ENCODE results near the gene FUT3. TPM values are rescaled to one million over a fixed set of nuclear protein-coding genes. Genes with fewer than 3 reads are reported as not detected.
"Not testable (repeated sequence)": the region's sequence is repeated elsewhere in the genome, so short reads cannot be mapped to it uniquely, and the experiment has no call there.

FUT3 gene
- total RNA-seq, 1 experiment from 2014 or later: 15.6 TPM

DNA sequence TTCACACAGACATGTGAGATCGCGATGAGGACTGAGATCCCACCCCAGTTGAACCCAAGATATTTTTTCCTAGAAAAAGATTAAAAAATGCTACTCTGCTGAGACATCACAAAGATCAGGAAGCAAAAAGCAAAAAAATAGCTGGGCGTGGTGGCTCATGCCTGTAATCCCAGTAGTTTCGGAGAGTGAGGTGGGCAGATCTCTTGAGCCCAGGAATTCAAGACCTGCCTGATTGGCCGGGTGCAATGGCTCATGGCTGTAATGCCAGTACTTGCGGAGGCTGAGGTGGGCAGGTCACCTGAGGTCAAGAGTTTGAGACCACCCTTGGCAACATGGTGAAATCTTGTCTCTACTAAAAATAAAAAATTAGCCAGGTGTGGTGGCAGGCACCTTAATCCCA, 1.1 kb downstream of the FUT3 start:
- Mint-ChIP-seq H3K27me3 (ENCODE audit: unreplicated experiment) (peaks cover 12% of the 10 kb centered on the region), H3K4me3 (ENCODE audit: low read depth, unreplicated experiment) (no peak overlapping the region), H3K9me3 (ENCODE audit: low read depth, unreplicated experiment) (no peaks in the 10 kb centered on the region), H3K36me3 (ENCODE audit: insufficient read depth, unreplicated experiment) (peaks cover 11% of the 10 kb centered on the region), H3K27ac (ENCODE audit: unreplicated experiment) (no peak overlapping the region), H3K4me1 (ENCODE audit: low read depth, unreplicated experiment) (peaks cover 18% of the 10 kb centered on the region)
- no peak for DNase-seq
- CTCF ChIA-PET: interaction anchor here (0.6 to 1.2 kb wide), 2 partner anchors 47 to 113 kb away, joined by 4 read pairs; no protein-coding TSS in a partner anchor
- TF ChIP-seq, protein P1, sequence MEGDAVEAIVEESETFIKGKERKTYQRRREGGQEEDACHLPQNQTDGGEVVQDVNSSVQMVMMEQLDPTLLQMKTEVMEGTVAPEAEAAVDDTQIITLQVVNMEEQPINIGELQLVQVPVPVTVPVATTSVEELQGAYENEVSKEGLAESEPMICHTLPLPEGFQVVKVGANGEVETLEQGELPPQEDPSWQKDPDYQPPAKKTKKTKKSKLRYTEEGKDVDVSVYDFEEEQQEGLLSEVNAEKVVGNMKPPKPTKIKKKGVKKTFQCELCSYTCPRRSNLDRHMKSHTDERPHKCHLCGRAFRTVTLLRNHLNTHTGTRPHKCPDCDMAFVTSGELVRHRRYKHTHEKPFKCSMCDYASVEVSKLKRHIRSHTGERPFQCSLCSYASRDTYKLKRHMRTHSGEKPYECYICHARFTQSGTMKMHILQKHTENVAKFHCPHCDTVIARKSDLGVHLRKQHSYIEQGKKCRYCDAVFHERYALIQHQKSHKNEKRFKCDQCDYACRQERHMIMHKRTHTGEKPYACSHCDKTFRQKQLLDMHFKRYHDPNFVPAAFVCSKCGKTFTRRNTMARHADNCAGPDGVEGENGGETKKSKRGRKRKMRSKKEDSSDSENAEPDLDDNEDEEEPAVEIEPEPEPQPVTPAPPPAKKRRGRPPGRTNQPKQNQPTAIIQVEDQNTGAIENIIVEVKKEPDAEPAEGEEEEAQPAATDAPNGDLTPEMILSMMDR (IDR thresholded peaks at IDR 0.05; ENCODE audit: unreplicated experiment): no peak
- BruUV-seq (replicated peaks): TSS peak; percentile 75
- intact Hi-C loops (cut with micrococcal nuclease; ENCODE audit: unreplicated experiment): no loop called here

DNA sequence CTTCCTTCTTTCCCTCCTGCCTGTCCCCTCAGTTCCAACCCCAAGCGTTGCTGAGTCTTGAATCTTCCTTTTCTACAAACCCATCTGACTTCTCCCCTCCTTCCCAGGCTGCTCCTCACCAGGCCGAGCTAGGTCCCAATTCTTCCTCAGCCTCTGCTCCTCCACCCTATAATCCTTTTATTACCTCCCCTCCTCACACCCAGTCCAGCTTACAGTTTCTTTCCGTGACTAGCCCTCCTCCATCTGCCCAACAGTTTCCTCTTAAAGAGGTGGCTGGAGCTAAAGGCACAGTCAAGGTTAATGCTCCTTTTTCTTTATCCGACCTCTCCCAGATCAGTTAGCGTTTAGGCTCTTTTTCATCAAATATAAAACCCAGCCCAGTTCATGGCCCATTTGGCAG, 2.6 kb downstream of the FUT3 start:
- BruUV-seq (replicated peaks); intact Hi-C loops (cut with micrococcal nuclease; ENCODE audit: unreplicated experiment); H3K4me3 Mint-ChIP-seq (ENCODE audit: low read depth, unreplicated experiment); H3K27ac Mint-ChIP-seq (ENCODE audit: unreplicated experiment); DNase-seq; CTCF ChIA-PET; H3K9me3 Mint-ChIP-seq (ENCODE audit: low read depth, unreplicated experiment): not testable (repeated sequence)
- H3K27me3 Mint-ChIP-seq (ENCODE audit: unreplicated experiment): peaks cover 12% of the 10 kb centered on the region
- H3K36me3 Mint-ChIP-seq (ENCODE audit: insufficient read depth, unreplicated experiment): peaks cover 11% of the 10 kb centered on the region
- H3K4me1 Mint-ChIP-seq (ENCODE audit: low read depth, unreplicated experiment): peaks cover 18% of the 10 kb centered on the region

DNA sequence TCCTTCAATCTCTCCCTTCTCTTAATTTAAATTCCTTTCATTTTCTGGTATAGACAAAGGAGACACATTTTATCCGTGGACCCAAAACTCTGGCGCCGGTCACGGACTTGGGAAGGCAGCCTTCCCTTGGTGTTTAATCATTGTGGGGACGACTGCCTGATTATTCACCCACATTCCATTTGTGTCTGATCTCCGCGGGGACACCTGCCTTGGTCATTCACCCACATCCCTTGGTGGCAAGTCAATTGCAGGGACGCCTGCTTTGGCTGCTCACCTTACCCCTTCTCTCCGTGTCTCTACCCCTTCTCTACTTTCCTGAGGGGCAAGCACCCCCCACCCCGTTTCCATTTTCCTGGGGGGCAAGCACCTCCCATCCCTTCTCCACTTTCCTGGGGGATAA, 3.4 kb downstream of the FUT3 start:
- BruUV-seq (replicated peaks); intact Hi-C loops (cut with micrococcal nuclease; ENCODE audit: unreplicated experiment); H3K27me3 Mint-ChIP-seq (ENCODE audit: unreplicated experiment); H3K4me3 Mint-ChIP-seq (ENCODE audit: low read depth, unreplicated experiment); CTCF ChIA-PET; H3K9me3 Mint-ChIP-seq (ENCODE audit: low read depth, unreplicated experiment); DNase-seq; H3K27ac Mint-ChIP-seq (ENCODE audit: unreplicated experiment): not testable (repeated sequence)
- Mint-ChIP-seq H3K36me3 (ENCODE audit: insufficient read depth, unreplicated experiment) (peaks cover 11% of the 10 kb centered on the region), H3K4me1 (ENCODE audit: low read depth, unreplicated experiment) (peaks cover 18% of the 10 kb centered on the region)

DNA sequence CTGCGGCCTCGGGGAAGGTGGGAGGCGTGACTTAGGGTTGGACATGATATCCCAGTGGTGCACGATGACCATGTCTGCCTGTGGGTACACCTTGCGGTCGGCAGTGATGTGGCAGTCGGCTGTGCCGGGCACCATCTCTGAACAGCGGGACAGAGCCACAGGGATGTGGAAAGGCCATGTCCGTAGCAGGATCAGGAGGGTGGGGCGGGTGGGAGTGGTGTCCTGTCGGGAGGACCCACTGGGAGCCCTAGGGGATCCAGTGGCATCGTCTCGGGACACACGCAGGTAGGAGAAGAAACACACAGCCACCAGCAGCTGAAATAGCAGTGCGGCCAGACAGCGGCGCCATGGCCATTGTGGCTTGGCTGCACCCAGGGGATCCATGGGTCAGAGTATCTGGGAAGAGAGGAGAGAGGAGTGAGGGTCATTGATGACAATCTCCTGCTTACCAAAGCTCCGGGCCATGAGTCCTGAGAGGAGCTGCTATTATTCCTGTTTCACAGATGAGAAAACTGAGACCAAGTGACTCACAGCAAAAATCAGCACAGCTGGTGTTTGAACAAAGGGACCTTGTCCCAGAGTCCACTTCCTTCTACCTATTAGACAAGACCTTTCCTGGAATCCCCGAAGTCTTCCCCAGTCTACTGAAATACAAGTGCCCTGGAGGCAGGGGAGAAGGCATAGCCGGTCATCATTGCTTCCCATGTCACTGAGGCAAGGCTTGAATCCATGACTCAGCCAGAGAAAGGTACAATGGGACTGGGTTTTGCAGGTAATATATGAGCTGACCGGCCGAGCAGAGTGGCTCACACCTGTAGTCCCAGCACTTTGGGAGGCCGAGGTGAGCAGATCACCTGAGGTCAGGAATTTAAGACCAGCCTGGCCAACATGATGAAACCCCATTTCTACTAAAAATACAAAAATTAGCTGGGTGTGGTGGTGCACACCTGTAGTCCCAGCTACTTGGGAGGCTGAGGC, 6.5 kb downstream of the FUT3 start:
- TF ChIP-seq, protein P1 (IDR thresholded peaks at IDR 0.05; ENCODE audit: unreplicated experiment): no peak
- no peak for DNase-seq
- BruUV-seq (replicated peaks): no TSS peak
- no peaks in the 10 kb centered on the region for H3K9me3 Mint-ChIP-seq (ENCODE audit: low read depth, unreplicated experiment)
- CTCF ChIA-PET: no interaction called here
- H3K36me3 Mint-ChIP-seq (ENCODE audit: insufficient read depth, unreplicated experiment): no peaks in the 10 kb centered on the region
- H3K27ac Mint-ChIP-seq (ENCODE audit: unreplicated experiment): no peak overlapping the region
- no peaks in the 10 kb centered on the region for H3K4me1 Mint-ChIP-seq (ENCODE audit: low read depth, unreplicated experiment)
- intact Hi-C loops (cut with micrococcal nuclease; ENCODE audit: unreplicated experiment): no loop called here
- no peak overlapping the region for H3K4me3 Mint-ChIP-seq (ENCODE audit: low read depth, unreplicated experiment)
- no peaks in the 10 kb centered on the region for H3K27me3 Mint-ChIP-seq (ENCODE audit: unreplicated experiment)

- intact Hi-C loops (cut with micrococcal nuclease; ENCODE audit: unreplicated experiment): no loop called here
Measured at GRCh38 chr19:5843295-5843927, 7.8 kb downstream of the FUT3 start.

DNA sequence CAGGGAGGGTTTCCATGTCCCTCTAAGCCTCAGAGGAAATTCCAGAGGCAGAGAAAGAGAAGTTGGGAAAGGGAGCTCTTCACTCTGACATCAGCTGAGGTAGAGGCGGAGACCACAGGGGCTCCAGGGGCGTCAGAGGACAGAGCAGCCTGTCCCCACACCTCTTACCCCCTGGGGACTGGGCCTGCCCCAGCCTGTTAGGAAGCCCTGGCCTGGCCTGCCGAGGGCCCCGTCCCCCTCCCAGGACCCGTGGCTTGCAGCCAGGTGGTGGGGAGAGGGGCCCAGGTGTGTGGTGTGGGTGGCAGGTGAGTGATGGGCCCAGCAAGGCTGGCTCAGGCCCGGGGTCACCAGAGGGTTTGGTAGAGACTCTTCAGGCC, 9.5 kb downstream of the FUT3 start:
- H3K27me3 Mint-ChIP-seq (ENCODE audit: unreplicated experiment); CTCF ChIA-PET; H3K4me1 Mint-ChIP-seq (ENCODE audit: low read depth, unreplicated experiment); H3K4me3 Mint-ChIP-seq (ENCODE audit: low read depth, unreplicated experiment); BruUV-seq (replicated peaks); H3K9me3 Mint-ChIP-seq (ENCODE audit: low read depth, unreplicated experiment); H3K27ac Mint-ChIP-seq (ENCODE audit: unreplicated experiment); H3K36me3 Mint-ChIP-seq (ENCODE audit: insufficient read depth, unreplicated experiment); DNase-seq; intact Hi-C loops (cut with micrococcal nuclease; ENCODE audit: unreplicated experiment): not testable (repeated sequence)

More at GRCh38 chr19:5843295-5843927, 7.8 kb downstream of the FUT3 start:
- CTCF ChIA-PET: interaction anchor here (0.6 kb wide), 1 partner anchor 60 kb away, joined by 3 read pairs; no protein-coding TSS in a partner anchor
- TF ChIP-seq, protein P1 (IDR thresholded peaks at IDR 0.05; ENCODE audit: unreplicated experiment): no peak
- no peak overlapping the region for H3K4me3 Mint-ChIP-seq (ENCODE audit: low read depth, unreplicated experiment)
- H3K36me3 Mint-ChIP-seq (ENCODE audit: insufficient read depth, unreplicated experiment): no peaks in the 10 kb centered on the region
- H3K4me1 Mint-ChIP-seq (ENCODE audit: low read depth, unreplicated experiment): peaks cover 2% of the 10 kb centered on the region
- no peaks in the 10 kb centered on the region for H3K9me3 Mint-ChIP-seq (ENCODE audit: low read depth, unreplicated experiment)
- DNase-seq: no peak
- no TSS peak for BruUV-seq (replicated peaks)
- H3K27me3 Mint-ChIP-seq (ENCODE audit: unreplicated experiment): no peaks in the 10 kb centered on the region
- H3K27ac Mint-ChIP-seq (ENCODE audit: unreplicated experiment): no peak overlapping the region
